ENCODE data around the gene ZNF639. TPM values are rescaled to one million over a fixed set of nuclear protein-coding genes. Genes with fewer than 3 reads are reported as not detected.

The ZNF639 gene
- total and polyA plus RNA-seq, 2 of the 13 experiments (the other 11 are each of a cell fraction or from before 2014, with no cell fraction given) = 11.6 to 42.4 TPM

DNA sequence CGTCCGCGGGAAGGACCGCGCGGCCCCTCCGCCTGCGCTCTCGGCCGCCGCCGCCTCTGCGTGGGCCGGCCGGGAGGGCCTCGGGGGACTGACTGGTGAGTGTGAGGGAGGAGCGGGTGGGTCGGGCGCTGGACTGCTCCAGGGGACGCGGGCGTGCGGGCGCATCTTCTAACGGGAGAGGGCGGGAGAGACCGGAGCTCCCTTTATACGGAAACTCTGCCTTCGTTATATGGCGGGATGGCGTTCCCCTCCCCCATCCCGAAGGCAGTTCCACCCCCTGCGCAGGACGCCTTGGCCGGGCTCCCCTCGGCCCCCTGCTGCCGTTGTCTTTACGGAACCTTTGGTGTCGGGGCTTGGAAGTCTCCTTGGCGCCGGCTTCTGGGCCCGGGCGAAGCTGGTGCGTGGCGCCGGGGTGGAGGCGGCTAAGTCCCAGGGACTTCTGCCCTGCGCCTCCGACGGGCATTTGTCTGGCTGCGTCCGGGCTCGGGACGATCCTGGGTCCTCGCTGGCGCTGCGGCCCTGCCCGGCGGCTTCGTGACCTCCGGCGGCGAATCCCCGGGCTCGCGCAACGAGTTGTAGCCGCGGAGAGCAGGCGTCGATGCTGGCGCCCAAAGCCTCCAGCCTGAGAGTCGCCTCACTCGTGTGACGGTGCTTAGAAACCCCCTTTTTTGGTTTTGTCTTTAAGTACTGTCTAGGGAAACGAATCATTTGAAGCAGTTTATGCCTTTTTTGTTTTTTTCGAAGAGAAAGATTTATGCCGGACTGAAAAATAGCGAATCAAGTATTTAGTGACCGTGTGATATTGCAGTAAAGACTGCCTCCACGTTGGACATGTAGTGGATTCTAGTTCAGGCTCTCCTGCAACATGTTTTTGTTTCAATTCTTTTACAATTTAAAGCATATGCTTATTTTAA, 623 bp downstream of the ZNF639 start (continued):
- TF ChIP-seq, protein P1, sequence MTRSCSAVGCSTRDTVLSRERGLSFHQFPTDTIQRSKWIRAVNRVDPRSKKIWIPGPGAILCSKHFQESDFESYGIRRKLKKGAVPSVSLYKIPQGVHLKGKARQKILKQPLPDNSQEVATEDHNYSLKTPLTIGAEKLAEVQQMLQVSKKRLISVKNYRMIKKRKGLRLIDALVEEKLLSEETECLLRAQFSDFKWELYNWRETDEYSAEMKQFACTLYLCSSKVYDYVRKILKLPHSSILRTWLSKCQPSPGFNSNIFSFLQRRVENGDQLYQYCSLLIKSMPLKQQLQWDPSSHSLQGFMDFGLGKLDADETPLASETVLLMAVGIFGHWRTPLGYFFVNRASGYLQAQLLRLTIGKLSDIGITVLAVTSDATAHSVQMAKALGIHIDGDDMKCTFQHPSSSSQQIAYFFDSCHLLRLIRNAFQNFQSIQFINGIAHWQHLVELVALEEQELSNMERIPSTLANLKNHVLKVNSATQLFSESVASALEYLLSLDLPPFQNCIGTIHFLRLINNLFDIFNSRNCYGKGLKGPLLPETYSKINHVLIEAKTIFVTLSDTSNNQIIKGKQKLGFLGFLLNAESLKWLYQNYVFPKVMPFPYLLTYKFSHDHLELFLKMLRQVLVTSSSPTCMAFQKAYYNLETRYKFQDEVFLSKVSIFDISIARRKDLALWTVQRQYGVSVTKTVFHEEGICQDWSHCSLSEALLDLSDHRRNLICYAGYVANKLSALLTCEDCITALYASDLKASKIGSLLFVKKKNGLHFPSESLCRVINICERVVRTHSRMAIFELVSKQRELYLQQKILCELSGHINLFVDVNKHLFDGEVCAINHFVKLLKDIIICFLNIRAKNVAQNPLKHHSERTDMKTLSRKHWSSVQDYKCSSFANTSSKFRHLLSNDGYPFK (CRISPR knock-in tag; IDR thresholded peaks at IDR 0.05; ENCODE audit: borderline replicate concordance) = 0 out of 2 replicates have a peak, but pooled peaks have one; percentile 50
- TF ChIP-seq XBP1 (CRISPR knock-in tag; IDR thresholded peaks at IDR 0.05) (no peak), RXRA (CRISPR knock-in tag; IDR thresholded peaks at IDR 0.05) (no peak), ZNF577 (CRISPR knock-in tag; IDR thresholded peaks at IDR 0.05; ENCODE audit: borderline replicate concordance, low read depth) (no peak), ZNF260 (CRISPR knock-in tag; IDR thresholded peaks at IDR 0.05; ENCODE audit: borderline replicate concordance, low read depth) (no peak), ZNF282 (IDR thresholded peaks at IDR 0.05; ENCODE audit: partially characterized antibody) (no peak), THYN1 (CRISPR knock-in tag; IDR thresholded peaks at IDR 0.05; ENCODE audit: borderline replicate concordance, low read depth) (no peak), ZFY (CRISPR knock-in tag; IDR thresholded peaks at IDR 0.05) (peak; percentile 66), TCF7 (IDR thresholded peaks at IDR 0.05; ENCODE audit: low read depth) (no peak), ZNF850 (CRISPR knock-in tag; conservative IDR thresholded peaks at IDR 0.05) (no peak)
- TF ChIP-seq, protein P2, sequence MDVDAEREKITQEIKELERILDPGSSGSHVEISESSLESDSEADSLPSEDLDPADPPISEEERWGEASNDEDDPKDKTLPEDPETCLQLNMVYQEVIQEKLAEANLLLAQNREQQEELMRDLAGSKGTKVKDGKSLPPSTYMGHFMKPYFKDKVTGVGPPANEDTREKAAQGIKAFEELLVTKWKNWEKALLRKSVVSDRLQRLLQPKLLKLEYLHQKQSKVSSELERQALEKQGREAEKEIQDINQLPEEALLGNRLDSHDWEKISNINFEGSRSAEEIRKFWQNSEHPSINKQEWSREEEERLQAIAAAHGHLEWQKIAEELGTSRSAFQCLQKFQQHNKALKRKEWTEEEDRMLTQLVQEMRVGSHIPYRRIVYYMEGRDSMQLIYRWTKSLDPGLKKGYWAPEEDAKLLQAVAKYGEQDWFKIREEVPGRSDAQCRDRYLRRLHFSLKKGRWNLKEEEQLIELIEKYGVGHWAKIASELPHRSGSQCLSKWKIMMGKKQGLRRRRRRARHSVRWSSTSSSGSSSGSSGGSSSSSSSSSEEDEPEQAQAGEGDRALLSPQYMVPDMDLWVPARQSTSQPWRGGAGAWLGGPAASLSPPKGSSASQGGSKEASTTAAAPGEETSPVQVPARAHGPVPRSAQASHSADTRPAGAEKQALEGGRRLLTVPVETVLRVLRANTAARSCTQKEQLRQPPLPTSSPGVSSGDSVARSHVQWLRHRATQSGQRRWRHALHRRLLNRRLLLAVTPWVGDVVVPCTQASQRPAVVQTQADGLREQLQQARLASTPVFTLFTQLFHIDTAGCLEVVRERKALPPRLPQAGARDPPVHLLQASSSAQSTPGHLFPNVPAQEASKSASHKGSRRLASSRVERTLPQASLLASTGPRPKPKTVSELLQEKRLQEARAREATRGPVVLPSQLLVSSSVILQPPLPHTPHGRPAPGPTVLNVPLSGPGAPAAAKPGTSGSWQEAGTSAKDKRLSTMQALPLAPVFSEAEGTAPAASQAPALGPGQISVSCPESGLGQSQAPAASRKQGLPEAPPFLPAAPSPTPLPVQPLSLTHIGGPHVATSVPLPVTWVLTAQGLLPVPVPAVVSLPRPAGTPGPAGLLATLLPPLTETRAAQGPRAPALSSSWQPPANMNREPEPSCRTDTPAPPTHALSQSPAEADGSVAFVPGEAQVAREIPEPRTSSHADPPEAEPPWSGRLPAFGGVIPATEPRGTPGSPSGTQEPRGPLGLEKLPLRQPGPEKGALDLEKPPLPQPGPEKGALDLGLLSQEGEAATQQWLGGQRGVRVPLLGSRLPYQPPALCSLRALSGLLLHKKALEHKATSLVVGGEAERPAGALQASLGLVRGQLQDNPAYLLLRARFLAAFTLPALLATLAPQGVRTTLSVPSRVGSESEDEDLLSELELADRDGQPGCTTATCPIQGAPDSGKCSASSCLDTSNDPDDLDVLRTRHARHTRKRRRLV (CRISPR knock-in tag; IDR thresholded peaks at IDR 0.05) = no peak
- TF ChIP-seq, protein P3, sequence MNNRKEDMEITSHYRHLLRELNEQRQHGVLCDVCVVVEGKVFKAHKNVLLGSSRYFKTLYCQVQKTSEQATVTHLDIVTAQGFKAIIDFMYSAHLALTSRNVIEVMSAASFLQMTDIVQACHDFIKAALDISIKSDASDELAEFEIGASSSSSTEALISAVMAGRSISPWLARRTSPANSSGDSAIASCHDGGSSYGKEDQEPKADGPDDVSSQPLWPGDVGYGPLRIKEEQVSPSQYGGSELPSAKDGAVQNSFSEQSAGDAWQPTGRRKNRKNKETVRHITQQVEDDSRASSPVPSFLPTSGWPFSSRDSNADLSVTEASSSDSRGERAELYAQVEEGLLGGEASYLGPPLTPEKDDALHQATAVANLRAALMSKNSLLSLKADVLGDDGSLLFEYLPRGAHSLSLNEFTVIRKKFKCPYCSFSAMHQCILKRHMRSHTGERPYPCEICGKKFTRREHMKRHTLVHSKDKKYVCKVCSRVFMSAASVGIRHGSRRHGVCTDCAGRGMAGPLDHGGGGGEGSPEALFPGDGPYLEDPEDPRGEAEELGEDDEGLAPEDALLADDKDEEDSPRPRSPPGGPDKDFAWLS (CRISPR knock-in tag; IDR thresholded peaks at IDR 0.05; ENCODE audit: borderline replicate concordance) = no peak
- TF ChIP-seq, protein P4, sequence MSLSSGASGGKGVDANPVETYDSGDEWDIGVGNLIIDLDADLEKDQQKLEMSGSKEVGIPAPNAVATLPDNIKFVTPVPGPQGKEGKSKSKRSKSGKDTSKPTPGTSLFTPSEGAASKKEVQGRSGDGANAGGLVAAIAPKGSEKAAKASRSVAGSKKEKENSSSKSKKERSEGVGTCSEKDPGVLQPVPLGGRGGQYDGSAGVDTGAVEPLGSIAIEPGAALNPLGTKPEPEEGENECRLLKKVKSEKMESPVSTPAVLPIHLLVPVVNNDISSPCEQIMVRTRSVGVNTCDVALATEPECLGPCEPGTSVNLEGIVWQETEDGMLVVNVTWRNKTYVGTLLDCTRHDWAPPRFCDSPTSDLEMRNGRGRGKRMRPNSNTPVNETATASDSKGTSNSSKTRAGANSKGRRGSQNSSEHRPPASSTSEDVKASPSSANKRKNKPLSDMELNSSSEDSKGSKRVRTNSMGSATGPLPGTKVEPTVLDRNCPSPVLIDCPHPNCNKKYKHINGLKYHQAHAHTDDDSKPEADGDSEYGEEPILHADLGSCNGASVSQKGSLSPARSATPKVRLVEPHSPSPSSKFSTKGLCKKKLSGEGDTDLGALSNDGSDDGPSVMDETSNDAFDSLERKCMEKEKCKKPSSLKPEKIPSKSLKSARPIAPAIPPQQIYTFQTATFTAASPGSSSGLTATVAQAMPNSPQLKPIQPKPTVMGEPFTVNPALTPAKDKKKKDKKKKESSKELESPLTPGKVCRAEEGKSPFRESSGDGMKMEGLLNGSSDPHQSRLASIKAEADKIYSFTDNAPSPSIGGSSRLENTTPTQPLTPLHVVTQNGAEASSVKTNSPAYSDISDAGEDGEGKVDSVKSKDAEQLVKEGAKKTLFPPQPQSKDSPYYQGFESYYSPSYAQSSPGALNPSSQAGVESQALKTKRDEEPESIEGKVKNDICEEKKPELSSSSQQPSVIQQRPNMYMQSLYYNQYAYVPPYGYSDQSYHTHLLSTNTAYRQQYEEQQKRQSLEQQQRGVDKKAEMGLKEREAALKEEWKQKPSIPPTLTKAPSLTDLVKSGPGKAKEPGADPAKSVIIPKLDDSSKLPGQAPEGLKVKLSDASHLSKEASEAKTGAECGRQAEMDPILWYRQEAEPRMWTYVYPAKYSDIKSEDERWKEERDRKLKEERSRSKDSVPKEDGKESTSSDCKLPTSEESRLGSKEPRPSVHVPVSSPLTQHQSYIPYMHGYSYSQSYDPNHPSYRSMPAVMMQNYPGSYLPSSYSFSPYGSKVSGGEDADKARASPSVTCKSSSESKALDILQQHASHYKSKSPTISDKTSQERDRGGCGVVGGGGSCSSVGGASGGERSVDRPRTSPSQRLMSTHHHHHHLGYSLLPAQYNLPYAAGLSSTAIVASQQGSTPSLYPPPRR (CRISPR knock-in tag; IDR thresholded peaks at IDR 0.05; ENCODE audit: borderline replicate concordance) = 0 out of 2 replicates have a peak, but pooled peaks have one; percentile 32
